Esophagus squamous epithelium (tissue), 5 donors: ENCODE results near the gene MOG. TPM values are rescaled to one million over a fixed set of nuclear protein-coding genes. Genes with fewer than 3 reads are reported as not detected.
A peak's percentile ranks its signal among the peaks of the same experiment; 100 is the strongest.

ENCODE experiments used
- DNase-seq: peaks from one replicate; lab custom pipeline; 2025; lab: John Stamatoyannopoulos, UW
- H3K27ac ChIP-seq, 4 donors: fragments of 200-600 bp; sonication (generic); one replicate each; pipeline ENCODE4 v1.5.1; 2016 to 2019; ENCODE audit warnings: mild to moderate bottlenecking in 1 of 4
- H3K27me3 ChIP-seq, 4 donors: fragments of 200-600 bp; sonication (generic); 1 replicate in 3 of 4; 2 replicates in 1 of 4; pipeline versions ENCODE4 v1.5.1 to v1.6.0; 2017 to 2021; ENCODE audit warnings: antibody characterized with exemption in 1 of 4
- H3K36me3 ChIP-seq, 3 donors: fragments of 200-600 bp; sonication (generic); one replicate each; pipeline ENCODE4 v1.5.1; 2016 to 2019
- H3K4me1 ChIP-seq, 3 donors: fragments of 200-600 bp; sonication (generic); one replicate each; pipeline ENCODE4 v1.5.1; 2017 to 2019
- H3K4me3 ChIP-seq, 4 donors: fragments of 200-600 bp; sonication (generic); 1 replicate in 3 of 4; 2 replicates in 1 of 4; pipeline ENCODE4 v1.5.1; 2016 to 2019; ENCODE audit warnings: mild to moderate bottlenecking in 2 of 4, moderate library complexity in 1 of 4
- H3K9me3 ChIP-seq, 3 donors: fragments of 200-600 bp; sonication (generic); one replicate each; pipeline ENCODE4 v1.5.1; 2016 to 2019
- CTCF ChIP-seq, 6 experiments: fragments of 450-650 bp in 4 of 6; fragments of 200-600 bp in 2 of 6; sonication (generic) in 2 of 6; IDR thresholded peaks; one replicate each; pipeline ENCODE4 v1.5.1; 2016 to 2019; ENCODE audit warnings: antibody characterized with exemption in 6 of 6, mild to moderate bottlenecking in 4 of 6, moderate library complexity in 4 of 6
- POLR2A ChIP-seq, 4 donors: fragments of 450-650 bp; IDR thresholded peaks; one replicate each; pipeline ENCODE4 v1.6.1; 2017; ENCODE audit warnings: antibody characterized with exemption in 4 of 4, mild to moderate bottlenecking in 4 of 4, moderate library complexity in 3 of 4
- WGBS, 2 donors: methylation state at CpG; one replicate each; pipeline ENCODE4 v1.1.5; 2018; 5-methylcytosine and 5-hydroxymethylcytosine counted together
- intact Hi-C: fragments of 100-400 bp; cut with DNase I; formaldehyde crosslinking; loops from one replicate; pipeline ENCODE4 v1.15.0; 2022
- total RNA-seq, 4 donors: library from RNA; depleted of rRNA; stranded (reverse); fragments of >200 nt; gene quantifications; one replicate each; pipeline ENCODE4 v1.1.0, GENCODE V29; 2016
- donor health status: DM: yes; HTN: yes; CAD: no.

The MOG gene
- total RNA-seq, 4 donors from 2014 or later, result not detected

GRCh38 chr6:29637247-29637646 is 19.6 kb upstream of the MOG start:
- H3K27ac ChIP-seq, result no peak overlapping the region
- peaks cover 0 to 30% (median 0%) of the 10 kb centered on the region in 3 donors for H3K4me1 ChIP-seq
- no peaks in the 10 kb centered on the region for H3K9me3 ChIP-seq
- WGBS, 2 donors, result 83 to 90% methylated on average over 5 to 9 of the region's 9 CpGs
- TF ChIP-seq CTCF (IDR thresholded peaks at IDR 0.05), result no peak
- no peak for TF ChIP-seq POLR2A (IDR thresholded peaks at IDR 0.05)
- no peaks in the 10 kb centered on the region for H3K36me3 ChIP-seq
- H3K4me3 ChIP-seq, result no peak overlapping the region
- DNase-seq, result no peak
- no peaks in the 10 kb centered on the region for H3K27me3 ChIP-seq
- intact Hi-C loops, result no loop called here

DNA sequence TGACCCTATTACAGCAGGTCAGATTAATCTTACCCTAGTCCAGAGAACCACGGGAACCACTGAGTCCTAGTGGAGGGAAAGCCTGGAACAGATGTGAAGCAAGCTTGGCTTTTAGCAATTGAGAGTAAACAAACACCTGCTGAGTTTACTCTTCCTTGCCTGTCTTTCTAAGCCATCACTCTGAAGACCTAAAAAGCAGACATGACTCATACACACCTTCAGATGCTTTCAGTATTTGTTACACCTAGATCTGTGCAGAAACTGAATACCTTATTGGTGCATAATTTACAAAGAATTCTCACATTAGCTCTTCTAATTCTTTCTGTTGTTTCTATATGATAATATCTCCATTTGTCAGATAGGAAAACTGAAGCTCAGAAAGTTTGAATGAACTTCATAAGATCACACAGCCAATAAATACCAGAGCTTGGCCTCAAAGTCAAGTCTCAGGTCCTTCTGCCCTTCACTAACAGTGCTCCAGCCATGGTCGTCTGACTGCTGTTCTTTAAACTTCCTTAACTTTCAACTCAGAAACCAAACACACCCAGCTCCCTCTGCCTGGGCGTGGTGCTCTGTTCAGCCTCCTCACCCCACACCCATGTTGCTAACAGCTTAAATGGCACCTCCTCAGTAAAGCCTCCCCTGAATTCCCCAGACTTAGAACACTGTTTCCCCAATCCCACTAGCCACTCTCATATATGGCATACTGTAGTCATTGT is 15.3 kb upstream of the MOG start:
- 17 to 26% methylated on average over 3 of the region's 3 CpGs for WGBS, 2 donors
- no peak for DNase-seq
- TF ChIP-seq POLR2A (IDR thresholded peaks at IDR 0.05), result no peak
- no peak for TF ChIP-seq CTCF (IDR thresholded peaks at IDR 0.05)
- H3K27ac ChIP-seq, result peak overlapping the region in 1 of 4 donors; percentile 23
- H3K4me3 ChIP-seq, result no peak overlapping the region
- H3K27me3 ChIP-seq, result no peaks in the 10 kb centered on the region
- peaks cover 0 to 11% (median 0%) of the 10 kb centered on the region in 3 donors for H3K4me1 ChIP-seq
- intact Hi-C loops, result no loop called here
- H3K36me3 ChIP-seq, result no peaks in the 10 kb centered on the region
- H3K9me3 ChIP-seq, result no peaks in the 10 kb centered on the region

GRCh38 chr6:29647927-29648642 is 8.8 kb upstream of the MOG start:
- Histone ChIP-seq H3K36me3 (no peaks in the 10 kb centered on the region), H3K4me3 (no peak overlapping the region), H3K9me3 (no peaks in the 10 kb centered on the region), H3K27ac (no peak overlapping the region), H3K27me3 (no peaks in the 10 kb centered on the region), H3K4me1 (peaks cover 0 to 16% (median 8%) of the 10 kb centered on the region in 3 donors)
- intact Hi-C loops, result no loop called here
- WGBS, 2 donors, result 90% methylated on average over 23 of the region's 23 CpGs
- TF ChIP-seq CTCF (IDR thresholded peaks at IDR 0.05) (peak in 4 of 6 experiments; percentile 27 to 61 (median 54)), POLR2A (IDR thresholded peaks at IDR 0.05) (no peak)
- no peak for DNase-seq

DNA sequence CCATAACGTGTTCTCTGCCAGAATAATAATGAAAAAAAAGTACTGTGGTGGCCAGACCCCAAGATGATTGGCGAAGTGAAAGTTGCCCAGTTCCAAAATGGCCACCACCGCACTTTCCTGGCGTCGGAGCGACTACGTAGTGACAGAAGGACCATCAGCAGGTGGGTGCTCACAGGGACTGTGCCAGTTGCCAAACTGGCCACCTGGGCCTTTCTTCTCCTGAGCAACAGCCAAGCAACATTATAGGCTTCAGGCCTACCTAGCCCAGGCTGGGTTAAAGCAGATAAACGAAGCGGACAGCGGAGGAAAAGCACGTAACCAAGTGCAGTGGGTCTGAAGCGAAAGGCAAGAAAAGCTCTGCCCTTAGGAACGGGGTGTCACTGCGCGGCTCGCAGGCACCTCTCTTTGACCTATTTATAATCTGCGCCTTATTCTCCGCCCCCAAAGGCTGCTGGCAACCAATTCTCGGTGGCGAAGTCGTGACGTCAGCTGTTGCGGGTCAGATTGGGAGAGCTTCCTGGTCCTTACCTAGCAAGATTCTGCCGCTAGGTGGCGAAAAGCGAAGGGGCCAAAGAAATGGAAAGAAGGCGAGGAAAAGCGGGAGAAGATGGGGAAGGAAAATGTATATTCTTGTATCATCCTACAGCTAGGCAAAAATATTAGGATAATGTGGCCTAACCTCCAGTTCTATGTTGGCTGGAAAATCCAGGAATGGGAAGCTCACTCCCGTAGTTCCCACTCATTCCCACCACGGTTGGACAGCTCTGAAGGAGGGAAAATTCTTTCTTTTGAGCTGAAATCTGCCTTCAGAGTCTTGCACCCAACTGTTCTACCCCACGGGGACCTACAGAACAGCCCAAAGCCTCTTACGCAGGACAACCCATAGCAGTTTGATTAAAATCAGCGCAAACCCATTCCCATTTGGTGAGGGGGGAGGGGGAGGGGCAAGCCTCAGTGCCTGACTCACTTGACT is 6.9 kb upstream of the MOG start:
- TF ChIP-seq POLR2A (IDR thresholded peaks at IDR 0.05), result peak in 3 of 4 donors; percentile 43 to 85 (median 81)
- TF ChIP-seq CTCF (IDR thresholded peaks at IDR 0.05), result peak; percentile 84 to 96 (median 95)
- Histone ChIP-seq H3K4me3 (peak overlapping the region; percentile 47 to 83 (median 68)), H3K9me3 (no peaks in the 10 kb centered on the region), H3K36me3 (no peaks in the 10 kb centered on the region), H3K27ac (peak overlapping the region; percentile 92 to 98 (median 97)), H3K4me1 (peaks cover 0 to 21% (median 8%) of the 10 kb centered on the region in 3 donors), H3K27me3 (no peaks in the 10 kb centered on the region)
- WGBS, 2 donors, result 4% methylated on average over 26 to 32 of the region's 33 CpGs
- DNase-seq, result peak; percentile 89
- intact Hi-C loops, result no loop called here
